HFF-Myc (cell line): ENCODE data around the gene BRPF1.

Source experiments
- DNase-seq: peaks from one replicate; pipeline ENCODE4 v3.0.0-alpha.2; 2011; ENCODE audit warnings: low read depth; ENCODE audit errors: extremely low read depth
- H3K4me3 ChIP-seq: replicated peaks from 2 replicates; pipeline ENCODE4 v1.5.1; 2011; ENCODE audit warnings: low read depth, mild to moderate bottlenecking, control low read depth, low read length
- CTCF ChIP-seq: IDR thresholded peaks from 2 replicates; pipeline ENCODE4 v1.5.1; 2012; ENCODE audit warnings: mild to moderate bottlenecking, low read depth, low read length, control low read depth; ENCODE audit errors: missing control alignments

Gene BRPF1

GRCh38 chr3:9779721-9780457, 48.4 kb downstream of the BRPF1 start:
- TF ChIP-seq CTCF = no peak
- DNase-seq = no peak
- no peak overlapping the region for H3K4me3 ChIP-seq

DNA sequence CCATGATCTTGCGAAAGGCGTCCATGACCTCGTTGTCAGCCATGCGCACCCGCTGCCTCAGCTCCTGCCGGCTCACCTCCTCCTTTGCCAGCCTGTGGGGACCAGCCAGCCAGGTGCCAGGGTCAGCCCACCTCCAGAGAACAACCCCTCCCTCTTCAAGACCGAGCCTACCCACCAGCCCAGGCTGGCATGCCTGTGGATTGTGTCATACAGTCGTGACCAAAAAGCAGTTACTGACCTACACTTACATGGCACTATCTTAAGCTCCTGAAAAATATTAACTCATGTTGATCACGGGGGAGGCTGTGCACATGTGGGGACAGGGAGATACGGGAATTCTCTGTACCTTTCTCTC, 48.9 kb downstream of the BRPF1 start:
- H3K4me3 ChIP-seq = no peak overlapping the region
- no peak for DNase-seq

GRCh38 chr3:9780910-9781309, 49.4 kb downstream of the BRPF1 start:
- TF ChIP-seq CTCF = no peak
- DNase-seq = no peak
- no peak overlapping the region for H3K4me3 ChIP-seq

More for the DNA sequence above, 48.9 kb downstream of the BRPF1 start:
- no peak for TF ChIP-seq CTCF

- DNase-seq = no peak
Observed at GRCh38 chr3:9781551-9781950, 50.0 kb downstream of the BRPF1 start.

DNA sequence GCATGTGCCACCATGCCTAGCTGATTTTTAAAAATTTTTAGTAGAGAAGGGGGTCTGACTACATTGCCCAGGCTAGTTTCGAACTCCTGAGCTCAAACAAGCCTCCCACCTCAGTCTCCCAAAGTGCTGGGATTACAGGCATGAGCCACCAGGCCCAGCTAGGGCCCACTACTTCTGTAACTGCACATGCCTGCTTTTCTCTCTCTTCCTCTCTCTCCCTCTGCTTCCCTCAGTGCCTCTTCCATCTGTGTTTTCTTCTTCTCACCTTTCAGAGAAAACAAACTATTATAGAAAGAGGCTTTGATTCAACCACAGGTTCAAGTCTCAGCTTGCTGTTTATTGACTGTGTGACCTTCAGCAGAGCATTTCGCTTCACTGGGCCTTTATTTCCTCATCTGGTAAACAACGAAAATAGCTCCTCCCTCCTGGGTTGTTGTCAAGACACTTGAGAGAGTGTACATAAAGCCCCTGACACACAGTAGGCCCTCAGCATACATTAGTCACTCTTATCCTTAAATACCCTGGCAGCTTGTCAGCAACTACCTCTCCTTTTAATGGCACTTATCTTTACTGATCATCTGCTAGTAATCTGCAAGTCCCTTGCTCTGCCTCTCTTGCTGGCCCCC, 50.6 kb downstream of the BRPF1 start:
- DNase-seq = no peak

More at GRCh38 chr3:9781551-9781950, 50.0 kb downstream of the BRPF1 start:
- no peak for TF ChIP-seq CTCF
- no peak overlapping the region for H3K4me3 ChIP-seq

DNA sequence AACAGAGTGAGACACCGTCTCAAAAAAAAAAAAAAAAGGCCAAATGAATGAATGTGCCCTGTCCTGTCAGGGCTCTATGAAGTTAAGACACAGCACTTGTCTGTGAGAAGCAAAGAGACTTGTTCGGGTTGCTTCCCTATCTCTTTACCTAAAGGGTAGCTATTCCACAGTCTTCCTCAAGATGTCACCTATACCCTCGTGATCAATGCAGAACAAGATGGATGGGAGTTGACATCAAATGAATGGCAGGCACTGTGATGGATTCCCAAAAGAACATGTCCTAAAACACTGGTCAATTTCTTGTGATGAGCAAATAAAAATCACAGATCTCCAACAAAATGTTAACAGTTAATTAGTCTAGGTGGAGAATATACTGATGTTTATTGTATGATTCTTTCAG, 51.2 kb downstream of the BRPF1 start:
- no peak for DNase-seq
- no peak for TF ChIP-seq CTCF

More for the DNA sequence above, 50.6 kb downstream of the BRPF1 start:
- H3K4me3 ChIP-seq = no peak overlapping the region
- no peak for TF ChIP-seq CTCF

DNA sequence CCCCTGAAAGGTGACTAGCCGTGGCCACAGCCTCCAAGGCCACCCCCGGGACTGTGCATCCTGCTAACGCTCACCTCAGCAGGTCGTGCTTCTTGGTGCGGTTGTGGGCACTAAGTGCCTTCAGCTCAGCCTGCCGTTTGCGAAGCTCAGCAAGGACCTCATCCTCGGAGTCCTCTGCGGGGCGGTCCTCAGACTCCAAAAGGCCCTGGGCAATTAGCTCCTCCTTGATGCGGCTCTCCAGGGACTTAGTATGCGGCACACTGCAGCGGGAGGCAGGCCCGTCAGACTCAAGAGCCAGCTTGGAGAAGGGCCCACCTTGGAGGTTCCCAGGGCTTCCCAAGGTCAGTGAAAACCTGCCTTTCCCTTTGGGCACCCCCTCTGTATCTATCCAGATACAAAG, 52.4 kb downstream of the BRPF1 start:
- no peak for TF ChIP-seq CTCF
- no peak overlapping the region for H3K4me3 ChIP-seq

More for the DNA sequence above, 51.2 kb downstream of the BRPF1 start:
- H3K4me3 ChIP-seq = no peak overlapping the region

More for the DNA sequence above, 52.4 kb downstream of the BRPF1 start:
- no peak for DNase-seq
